HG02938 (cell line): ENCODE data around the gene ROR1.

Source experiments
- ATAC-seq: cut with Tn5 transposase; IDR thresholded peaks from one replicate; pipeline ENCODE4 v1.9.1; 2021; ENCODE audit warnings: mild to moderate bottlenecking, moderate library complexity; ENCODE audit not compliant: unreplicated experiment

Gene ROR1

DNA sequence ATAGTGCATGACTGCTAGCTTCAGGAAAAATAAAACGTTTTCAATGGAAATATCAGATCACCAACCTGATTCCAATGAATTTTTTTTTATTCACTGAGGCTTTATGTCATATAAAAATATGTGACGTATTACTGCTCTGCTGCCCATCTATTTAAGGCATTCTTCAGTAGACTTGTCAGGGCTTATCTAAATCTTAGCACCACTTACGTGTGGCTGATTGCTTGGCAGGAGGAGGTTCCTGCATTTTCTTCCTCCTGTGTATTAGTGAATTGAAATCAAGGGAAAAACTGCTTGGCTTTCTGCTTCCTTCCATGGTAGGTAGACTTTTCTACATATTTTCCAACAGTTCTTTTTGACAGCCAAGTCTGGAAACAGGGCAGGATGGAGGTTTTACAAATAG, 80.3 kb downstream of the ROR1 start:
- no peak for ATAC-seq

DNA sequence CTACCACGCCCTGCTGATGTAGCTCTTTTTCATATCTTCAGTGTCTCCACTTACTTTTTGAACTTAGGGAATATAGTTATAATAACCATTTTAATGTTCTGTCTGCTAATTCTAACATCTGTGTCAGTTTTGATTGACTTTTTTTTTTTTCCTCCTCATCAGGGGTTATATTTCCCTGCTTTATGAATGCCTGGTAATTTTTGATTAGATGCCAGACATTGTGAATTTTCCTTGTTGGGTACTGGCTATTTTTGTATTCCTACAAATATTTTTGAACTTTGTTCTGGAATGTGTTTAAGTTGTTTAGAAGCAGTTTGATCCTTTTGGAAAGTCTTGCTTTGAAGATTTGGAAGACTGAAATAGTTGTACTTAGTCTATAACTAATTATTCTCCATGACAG, 82.1 kb downstream of the ROR1 start:
- ATAC-seq = no peak

DNA sequence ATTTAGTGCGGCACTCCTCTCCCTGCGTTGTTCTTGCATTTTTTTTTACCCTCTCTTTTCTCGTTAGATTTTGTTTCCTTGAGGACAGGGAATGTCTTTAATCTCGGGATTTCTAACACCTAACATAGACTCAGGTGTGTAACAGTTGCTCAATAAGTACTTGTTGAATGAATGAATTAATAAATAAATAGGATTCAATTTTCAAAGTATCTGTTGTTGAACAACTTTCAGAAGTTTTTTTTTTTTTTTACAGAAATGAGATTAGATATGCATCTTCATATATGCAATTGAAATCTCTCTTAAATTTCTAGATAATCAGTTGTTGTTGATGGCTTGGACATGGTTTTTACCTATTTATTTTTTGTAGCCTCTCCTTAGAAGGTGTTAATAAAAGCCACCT, 83.1 kb downstream of the ROR1 start:
- ATAC-seq = no peak

DNA sequence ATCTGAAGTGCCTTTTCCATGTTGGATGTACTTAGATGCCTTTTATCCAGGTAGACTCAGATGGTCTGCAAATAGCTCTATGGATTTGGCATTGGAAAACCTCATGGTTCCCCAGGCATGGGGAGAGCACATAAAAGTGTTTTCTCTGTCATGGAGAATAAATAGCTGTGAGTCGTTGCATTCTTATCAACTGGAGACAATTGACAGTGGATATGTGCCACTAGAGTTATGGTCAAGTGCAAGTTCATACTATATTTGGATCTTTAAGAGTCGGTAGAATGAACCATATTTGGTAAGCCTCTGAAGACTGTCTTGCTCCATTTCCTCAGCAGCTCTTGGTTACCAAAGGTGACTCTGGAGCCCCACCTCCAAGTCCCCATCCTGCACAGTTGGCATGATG, 83.7 kb downstream of the ROR1 start:
- no peak for ATAC-seq

DNA sequence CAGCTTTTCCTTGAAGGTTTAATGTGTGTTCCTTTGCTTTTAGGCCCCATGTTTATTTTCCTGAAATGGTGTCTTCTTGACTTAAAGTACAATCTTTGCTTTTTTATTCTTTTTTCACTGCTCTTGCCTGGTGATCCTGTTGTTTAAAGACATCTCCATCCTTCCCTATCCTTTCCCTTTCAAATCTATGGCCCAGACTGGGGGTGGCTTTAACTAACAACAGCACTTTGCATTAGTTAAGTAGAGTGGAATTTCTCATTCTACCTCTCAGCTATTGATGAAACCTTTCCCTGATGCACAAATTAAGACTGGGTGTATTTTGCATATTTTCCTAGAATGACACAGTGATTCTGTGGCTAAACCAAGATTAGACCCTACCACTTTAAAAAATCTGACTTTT, 84.3 kb downstream of the ROR1 start:
- ATAC-seq = no peak

DNA sequence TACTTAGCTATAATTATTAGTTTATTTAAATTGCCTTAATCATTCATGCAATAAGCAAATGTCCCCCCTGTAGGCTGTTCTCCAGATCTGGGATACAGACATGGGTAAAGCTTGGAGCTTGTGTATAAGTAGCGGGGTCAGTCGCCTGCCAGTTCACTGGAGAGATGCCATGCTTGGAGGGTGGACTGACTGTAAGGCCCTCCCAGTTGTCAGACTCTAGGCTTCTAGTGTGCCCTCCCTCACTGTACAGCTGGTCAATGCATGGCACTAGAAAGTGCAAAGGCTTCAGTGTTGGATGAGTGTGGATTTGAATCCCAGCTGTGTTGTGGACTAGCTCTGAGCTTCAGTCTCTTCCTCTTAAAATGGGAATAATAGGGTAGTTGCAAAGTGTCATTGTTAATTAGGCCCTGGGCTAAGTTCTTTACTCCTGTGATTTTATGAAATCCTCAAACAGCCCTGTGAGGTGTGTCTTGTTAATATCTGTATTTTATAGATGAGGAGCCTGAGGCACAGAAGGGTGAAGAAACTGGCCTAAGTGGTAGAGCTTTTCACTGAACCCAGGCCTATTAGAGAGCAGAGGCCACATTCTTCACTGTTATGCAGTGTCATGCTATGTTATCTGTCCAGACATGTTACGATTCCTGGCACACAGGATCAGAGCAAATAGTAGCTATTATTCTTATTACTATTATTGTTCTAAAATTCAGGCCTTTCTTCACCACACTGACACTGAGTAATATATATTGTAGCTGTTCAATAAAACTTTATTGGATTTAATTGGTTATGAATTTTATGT, 85.9 kb downstream of the ROR1 start:
- ATAC-seq = no peak

DNA sequence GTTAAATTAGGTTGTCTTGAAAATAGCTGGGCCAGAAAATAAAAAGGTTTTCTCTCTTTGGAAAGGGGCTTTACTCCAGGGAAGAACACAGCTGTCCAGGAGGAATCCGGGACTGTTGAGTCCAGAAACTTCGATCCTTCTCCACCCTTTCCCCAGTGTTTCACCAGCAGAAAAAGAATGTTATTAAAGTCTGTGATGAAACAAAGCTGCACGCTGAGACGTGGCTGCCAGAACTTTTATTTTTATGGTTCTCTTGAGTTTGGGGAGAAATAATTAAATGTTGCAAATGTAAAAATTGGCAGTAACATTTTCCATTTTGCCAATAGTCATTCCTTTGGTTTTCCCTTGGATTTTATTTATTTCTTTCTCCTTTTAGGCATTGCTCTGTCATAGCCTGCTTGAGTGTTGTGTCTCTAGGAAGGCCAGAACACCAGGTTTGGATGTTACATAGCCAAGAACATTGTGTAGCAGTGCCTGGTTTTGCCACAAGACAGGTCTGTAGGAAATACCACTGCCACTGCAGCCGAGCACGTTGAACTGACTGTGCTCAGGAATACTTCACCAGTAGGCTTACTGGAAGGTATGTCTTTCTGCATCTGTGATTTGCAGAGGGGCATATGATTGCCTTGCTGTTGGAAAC, 87.4 kb downstream of the ROR1 start:
- ATAC-seq = no peak

DNA sequence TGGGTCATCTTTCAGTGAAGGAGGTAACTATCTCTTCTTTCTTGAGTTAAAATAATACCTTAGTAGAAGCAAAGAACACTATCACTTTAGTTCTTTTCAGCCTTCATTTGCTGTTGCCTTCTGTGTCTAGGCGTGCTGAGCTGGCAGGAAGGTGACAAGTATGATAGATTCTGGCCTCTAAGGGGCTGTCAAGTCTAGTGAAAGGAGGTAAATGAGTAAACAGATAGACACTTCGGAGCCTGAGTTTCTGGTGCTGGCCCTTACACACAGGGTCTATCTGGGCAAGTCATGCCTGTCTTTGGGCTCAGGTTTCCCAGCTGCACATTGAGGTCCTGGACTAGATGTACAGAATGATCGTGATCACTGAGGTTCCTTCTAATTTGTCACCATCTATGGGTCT, 89.3 kb downstream of the ROR1 start:
- no peak for ATAC-seq

DNA sequence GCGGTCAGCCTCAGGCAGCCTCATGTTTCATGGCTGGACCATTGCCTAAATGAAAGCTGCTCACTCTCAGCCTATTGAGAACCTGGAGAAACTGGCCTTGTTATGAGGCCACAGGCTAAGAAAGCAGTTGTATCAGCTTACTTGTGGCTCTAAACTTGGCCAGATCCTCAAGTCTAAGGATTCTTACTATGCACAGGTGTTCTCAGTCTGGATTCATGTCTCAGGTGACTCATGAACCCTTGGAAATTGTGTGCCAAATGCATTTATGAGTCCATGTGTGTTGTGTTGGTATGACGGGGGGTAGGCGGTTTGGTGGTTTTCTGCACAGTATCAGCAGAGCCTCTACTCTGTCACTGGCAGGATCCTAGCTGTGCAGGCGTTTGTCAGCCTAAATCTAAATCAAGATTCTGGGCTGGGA, 90.4 kb downstream of the ROR1 start:
- ATAC-seq = no peak

DNA sequence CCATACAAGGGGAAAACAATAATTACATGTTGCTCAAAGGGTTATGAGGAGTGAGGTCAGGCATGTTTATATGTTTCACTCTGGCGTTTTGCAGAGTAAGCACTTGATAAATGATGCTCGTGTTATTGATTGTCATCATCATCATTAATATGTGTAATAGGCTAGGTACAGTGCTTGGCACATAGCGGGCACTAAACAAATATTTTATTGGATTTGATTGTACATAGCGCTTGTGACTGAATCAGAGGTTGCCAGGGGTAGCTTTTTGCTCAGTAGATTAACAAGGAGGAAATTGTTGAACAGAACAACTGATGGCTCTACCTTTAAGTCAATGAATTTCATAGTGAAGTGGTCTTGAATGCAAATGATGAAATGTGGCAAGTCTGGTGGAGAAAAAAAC, 91.7 kb downstream of the ROR1 start:
- no peak for ATAC-seq

DNA sequence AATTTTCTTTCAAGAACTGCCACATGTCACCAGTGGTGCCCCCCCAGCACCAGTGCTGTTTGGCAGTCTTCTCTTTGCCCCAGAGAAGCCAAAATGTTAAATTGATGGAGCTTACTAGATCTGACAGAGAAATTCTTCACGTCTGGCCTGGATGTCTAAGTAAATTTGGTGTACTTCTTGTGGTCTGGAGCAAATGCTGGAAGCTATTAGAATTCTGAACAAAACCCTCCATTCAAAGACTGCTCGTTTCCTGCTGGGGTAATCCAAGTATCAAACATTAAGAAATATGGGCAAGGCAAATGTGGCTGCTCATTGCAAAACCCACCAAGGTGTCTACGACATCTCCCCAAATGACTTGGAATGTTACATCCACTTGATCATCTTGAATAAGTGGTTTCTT, 92.3 kb downstream of the ROR1 start:
- ATAC-seq = no peak

DNA sequence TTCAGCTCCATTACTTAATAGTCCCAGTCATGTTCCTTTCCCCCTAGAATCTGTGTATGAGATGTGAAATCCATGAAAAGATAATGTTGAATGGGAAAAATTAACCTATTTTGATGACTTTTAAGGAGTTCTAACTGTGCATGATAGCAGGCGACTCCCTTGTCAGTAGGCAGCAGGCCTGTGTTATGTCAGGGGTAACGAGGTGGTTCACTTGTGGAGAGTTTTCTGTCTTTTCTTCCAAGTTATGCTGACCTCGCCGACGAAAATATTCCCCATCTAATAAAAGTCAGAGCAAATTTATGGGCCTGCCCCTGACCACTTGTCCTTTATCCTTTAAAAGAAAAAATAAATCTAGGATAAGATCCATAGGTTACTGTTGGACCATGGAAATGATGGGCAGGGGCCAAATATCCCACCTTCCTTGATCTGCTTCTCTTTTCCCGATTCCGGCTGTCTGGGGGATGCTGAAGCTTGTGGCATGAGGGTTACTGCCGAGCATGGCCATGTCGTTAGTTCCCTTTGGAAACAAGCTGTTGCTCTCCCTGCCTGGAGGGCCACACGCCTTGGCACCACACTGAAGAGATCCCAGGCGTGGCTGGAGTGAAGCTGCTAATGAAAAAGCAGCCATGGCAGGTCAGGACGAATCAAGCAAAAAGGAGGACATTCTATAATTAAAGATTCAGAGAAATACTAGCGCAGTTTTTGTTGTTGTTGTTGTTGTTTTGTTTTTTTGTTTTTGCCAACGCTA, 93.8 kb downstream of the ROR1 start:
- no peak for ATAC-seq

DNA sequence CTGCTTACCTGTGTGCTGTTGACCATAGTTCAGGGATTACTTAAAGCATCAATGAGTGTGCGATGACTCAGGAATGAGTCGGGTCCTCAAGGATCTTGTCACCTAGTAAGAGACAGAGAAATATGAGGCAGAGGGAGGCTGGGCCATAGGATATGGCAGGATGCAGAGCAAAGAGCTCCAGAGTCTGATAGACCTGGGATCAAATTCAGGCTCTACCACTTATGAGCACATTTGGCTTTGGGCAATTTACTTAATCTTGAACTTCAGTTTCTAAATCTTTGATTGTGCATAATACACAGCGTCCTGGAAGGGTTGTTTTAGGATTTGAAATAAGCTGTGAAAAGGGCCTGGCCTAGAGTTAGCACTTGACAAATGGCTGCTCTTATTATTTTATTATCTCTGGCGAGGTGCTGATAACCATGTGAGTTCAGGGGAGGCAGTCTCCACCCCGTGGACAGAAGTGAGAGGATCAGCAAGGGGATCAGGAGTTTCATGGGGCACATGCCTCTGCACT, 94.5 kb downstream of the ROR1 start:
- no peak for ATAC-seq

DNA sequence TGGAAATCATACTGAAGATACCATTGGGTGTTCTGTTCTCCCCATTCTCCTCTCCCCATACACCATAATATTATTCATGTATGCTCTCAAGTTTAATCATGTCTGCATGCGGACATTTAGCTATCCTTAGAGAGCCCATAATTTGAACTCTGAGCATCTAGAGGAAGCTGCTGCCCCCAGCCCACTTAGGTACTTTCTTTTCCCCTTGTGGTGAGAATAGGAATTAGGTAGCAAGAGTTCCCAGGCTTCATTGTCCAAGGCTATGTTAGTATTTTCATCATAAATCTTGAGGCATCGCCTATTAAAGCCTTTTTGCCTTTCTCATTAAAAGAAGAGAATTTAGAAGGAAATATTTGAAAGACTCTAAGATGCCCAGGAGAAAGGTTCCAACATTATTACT, 96.3 kb downstream of the ROR1 start:
- no peak for ATAC-seq

DNA sequence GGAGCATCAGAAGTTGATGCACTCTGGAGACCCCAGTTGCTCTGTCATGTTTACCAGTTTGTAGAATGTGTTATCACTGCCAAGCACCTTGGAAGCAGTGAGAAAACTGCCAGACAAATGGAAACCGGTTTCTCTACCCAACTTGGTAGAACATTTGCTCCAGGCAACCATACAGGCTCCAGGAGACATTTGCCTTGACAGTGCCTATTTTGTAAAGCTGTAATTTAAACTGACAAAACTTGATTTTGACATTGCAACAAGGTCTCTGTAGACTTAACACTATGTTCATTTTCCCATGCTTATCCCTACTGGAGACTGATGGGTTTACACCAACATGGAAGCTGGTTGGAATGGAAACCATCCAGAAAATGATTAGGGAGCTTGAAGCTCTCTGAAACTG, 97.6 kb downstream of the ROR1 start:
- ATAC-seq = no peak

DNA sequence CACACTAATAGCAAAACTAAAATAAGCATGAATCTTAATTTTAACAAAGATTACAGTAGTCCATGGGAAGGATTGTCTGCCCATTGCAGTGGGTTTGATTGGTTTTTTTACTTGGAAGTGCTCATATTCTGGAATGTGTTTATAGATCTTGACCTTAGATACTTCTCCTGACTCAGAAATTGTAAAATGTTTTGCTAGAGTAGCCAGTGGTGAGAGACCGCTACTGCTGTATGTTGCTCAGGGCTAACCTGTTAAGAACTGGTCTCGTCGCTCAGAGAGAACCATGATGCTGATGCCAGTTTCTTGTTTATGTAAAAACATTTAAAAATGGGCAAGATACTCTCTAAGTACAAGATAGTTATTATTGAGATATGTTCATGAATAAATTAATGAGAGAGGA, 99.9 kb downstream of the ROR1 start:
- ATAC-seq = no peak

DNA sequence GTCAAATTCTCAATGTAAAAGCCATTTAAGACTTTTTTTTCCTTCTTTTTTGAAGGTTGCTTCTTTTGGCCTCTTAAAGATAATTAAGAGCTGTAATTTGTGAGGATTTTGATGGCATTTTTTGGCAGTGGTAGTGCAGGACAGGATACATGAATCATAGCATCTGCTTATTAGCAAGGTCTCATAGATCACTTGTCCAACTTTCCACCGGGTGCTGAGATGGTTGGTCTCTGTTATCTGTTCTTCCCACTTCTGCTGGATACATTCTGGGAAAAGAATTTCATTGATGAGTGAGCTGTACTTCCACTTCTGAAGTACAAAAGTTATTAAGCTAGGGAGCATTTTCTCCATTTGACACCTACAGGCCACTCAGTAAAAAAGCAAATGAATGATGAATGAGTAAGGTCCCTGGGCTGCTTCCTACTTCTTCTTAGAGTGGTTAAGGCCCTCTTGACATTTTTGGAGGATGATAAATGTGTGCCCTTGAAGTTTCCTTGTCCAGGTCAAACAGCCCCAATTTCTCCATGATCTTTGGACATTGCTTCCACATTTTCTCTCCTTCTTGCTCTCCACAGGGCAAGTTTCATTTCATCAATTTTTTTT, 100.6 kb downstream of the ROR1 start:
- no peak for ATAC-seq

DNA sequence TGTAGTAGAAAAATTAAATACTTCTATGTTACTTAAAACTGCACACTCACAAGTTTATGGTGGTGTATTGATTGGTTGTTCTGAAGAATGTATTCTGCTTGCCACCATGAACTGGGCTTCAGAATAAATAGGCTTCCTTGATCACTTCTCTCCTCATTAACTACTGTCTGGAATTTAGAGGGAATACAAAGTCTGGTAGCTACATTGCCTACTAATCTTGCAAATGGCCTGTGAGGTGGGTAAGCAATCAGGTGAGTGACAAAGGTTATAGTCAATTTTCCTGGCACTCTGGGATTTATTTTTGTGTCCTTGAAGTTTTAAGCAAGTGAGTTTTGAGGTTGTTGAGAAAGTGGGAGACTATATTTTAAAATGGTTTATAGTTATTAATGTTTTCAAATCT, 101.8 kb downstream of the ROR1 start:
- no peak for ATAC-seq

DNA sequence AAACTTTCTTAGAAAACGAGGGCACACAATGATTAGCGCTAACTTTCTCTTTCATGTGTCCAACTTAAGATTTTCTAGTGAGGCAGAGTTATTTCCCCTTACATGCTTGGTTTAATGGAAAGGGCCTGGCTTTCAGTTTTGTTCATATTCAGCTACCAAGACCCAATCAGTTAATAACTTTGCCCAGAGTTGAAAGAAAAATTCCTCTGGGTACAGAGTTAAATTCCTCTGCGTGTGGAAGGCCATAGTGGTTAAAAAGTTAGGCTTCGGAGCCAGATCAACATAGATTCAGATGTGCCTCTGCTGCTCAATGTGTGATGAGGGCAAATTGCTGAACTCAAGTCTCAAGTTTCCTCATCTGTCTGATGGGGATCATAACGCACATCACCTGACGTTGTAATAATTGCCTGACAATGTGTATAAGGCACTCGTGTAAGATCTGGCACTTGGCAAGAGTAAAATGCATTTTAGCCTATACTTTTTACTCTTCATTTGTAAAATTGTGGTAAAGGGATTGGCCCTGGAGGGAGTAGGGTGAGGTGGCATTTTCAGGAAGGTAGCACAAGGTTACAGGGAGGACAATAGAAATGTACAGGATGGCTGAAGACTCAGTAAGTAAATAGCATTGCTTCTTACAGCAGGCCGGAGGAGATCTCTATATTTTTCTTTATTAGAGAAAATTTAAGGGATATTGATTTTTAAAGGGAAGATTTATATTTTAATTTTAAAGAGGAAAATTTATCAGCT, 103.4 kb downstream of the ROR1 start:
- no peak for ATAC-seq

DNA sequence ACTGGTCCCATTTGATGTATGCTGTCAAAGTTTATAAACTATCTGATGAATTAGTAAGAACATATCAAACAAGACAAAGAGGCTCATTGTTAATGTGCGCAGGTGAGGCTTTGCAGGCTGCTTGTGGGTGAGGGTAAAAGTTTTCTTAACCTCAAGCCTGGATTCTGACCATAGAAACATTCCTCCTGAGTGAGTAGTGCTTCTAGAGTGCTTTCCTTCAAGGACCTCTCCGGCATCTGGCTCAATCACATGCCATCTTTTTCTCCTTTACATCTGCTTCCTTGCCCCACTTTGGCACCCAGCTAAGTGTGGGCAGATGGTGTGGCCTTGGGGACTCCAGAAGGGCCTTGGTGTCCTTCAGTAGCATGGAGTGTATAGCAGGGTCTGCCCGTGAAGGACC, 104.0 kb downstream of the ROR1 start:
- no peak for ATAC-seq

DNA sequence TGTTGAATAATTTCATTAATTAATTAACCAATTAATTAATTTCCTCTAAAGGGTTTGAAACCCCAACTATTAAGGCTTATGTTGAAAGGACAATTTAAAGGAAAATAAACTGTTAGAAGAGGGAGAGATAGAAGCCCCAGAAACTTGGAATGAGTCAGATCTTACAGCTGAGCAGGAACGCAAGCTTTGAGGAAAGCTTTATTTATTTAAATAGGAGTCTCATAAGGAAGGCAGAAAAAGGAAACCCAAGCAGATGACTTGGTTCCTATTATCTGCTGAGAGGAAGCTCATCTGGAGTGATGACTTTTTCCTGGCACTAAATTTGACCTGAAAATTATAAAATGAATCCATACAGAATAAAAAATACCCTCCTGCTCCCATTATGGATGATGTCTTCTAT, 105.1 kb downstream of the ROR1 start:
- no peak for ATAC-seq
